Stimulated activated CD8-positive, alpha-beta memory T cell treated with anti-CD3 and anti-CD28 coated beads, Interleukin-7, amount 100 ng/mL, for 1 hour (primary cell): ENCODE data around the gene CADM1.

Experiments used
- DNase-seq, 2 donors: peaks; one replicate each; pipeline ENCODE4 v3.0.0-alpha.2; 2020; ENCODE audit warnings: low read depth in 2 of 2

The CADM1 gene

GRCh38 chr11:115148691-115149090 is 355.5 kb downstream of the CADM1 start:
- DNase-seq: no peak

DNA sequence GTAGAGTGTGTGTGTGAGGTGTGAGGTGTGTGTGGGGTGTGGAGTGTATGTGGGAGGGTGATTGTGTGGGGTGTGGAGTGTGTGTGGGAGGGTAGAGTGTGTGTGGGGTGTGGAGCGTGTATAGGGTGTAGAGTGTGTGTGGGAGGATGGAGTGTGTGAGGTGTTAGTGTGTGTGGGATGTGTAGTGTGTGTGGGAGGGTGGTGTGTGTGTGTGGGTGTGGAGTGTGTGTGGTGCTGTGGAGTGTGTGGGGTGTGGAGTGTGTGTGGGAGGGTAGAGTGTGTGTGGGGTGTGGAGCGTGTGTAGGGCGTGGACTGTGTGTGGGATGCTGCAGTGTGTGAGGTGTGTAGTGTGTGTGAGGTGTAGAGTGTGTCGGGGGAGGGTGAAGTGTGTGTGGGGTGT is 356.1 kb downstream of the CADM1 start:
- no peak for DNase-seq

GRCh38 chr11:115147243-115147807 is 356.9 kb downstream of the CADM1 start:
- DNase-seq: no peak

DNA sequence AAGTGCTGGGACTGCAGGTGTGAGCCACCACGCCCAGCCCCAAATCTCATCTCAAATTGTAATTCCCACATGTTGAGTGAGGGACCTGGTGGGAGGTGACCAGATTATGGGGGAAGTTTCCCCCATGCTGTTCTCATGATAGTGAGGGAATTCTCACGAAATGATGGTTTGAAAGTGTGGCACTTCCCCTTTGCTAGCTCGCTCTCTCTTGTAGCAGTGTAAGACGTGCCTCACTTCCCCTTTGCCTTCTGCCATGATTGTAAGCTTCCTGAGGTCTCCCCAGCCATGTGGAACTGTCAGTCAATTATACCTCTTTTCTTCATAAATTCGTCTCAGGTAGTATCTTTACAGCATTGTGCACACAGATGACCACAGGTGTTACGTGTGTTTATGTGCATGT is 357.8 kb downstream of the CADM1 start:
- DNase-seq: no peak

DNA sequence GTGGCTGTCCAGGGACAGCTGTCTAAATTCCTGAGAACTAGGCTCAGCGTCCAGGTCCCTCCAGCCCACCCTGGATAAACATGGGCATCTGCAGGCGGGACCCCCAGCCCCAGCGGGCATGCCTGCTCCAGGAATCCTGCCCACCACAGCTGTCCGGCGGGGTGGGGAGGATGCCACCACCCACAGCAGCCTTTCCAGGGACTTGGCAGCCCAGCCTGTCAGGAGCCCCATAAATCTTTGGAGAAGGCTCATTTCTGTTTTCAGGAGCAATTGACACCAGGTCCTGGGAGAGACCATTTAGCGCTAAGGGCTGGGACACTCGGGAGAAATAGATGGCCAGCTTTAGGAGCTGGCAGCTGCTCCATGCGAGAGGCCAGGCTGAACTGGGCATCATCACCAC is 358.9 kb downstream of the CADM1 start:
- DNase-seq: no peak

DNA sequence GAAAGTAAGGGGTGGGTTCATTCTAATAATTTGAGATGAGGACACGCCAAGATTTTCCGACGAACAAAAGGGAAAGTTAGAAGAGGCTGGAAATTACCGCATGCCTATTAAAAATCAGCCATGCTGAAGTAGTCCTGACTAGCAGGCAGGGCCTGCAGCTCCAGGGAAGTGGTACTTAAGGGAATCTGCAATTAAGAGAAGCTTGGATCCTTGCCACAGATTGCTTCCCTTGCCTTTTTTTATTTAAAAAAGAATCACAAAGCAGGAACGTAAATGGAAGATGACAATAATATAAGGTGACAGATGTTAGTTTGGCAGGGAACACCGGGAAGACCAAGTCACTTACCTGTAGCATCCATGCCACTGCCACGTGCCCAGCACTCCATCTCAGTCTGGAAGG is 359.3 kb downstream of the CADM1 start:
- no peak for DNase-seq

- no peak for DNase-seq
These were observed 360.2 kb downstream of the CADM1 start for GRCh38 chr11:115144014-115144413.

DNA sequence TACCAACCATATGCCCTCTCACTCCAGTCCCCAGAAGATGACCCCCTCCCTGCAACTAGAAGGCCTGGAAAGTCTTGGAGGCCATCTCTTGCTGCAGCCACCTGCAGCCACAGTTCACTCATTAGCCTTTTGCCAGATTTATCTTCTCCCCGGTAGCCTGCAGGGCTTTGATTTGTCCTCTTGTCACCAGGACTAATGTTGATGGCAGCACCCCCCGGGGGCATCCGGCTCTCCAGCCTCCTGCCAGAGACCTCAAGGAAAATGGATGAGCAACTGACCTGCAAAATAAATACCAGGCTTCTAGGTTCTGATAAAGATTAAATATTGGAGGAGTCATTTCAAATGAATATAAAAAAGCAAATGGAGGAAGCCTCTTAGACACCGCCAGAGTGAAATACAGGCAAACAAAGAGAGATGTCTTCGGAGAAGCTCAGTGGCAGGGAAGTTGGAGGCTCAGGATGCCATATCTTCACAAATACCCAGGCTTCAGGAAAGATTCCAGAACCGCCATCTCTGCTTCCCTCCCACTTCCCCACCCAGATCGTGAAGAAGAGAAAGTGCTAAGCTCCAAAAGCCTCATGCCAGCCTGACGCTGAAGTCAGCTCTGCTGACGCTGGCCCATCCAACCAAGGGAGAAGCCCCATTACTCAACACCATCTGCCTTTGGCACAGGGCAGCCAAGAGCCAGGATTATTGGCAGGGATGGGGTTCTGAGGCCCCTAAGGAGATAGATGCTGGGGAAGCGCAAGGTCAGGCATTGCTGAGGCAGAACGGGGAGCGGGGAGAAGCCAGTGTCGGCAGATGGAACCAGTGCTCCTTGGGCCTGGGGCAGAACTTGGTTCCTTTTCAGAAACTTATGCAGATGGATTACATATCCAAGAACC is 362.7 kb downstream of the CADM1 start:
- DNase-seq: no peak

DNA sequence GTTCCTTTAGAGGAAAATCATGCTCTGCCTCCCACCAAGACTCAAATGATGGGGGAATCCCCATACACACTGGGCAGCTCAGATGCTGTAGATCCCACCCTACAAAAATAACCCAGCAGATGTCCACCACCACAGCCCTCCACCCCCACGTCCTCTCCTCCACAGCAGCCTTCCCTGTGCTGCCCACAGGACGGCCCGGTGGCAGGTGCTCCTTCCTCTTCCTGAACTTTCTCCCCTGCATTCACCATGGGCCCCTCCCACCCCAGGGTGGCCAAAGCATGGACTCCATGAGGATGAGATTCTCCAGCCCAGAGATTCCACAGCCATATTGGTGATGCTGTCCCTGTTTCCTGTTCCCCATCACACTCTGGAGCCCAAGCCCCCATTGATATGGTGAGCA is 368.3 kb downstream of the CADM1 start:
- DNase-seq: no peak

GRCh38 chr11:115134926-115135325 is 369.3 kb downstream of the CADM1 start:
- DNase-seq: no peak

DNA sequence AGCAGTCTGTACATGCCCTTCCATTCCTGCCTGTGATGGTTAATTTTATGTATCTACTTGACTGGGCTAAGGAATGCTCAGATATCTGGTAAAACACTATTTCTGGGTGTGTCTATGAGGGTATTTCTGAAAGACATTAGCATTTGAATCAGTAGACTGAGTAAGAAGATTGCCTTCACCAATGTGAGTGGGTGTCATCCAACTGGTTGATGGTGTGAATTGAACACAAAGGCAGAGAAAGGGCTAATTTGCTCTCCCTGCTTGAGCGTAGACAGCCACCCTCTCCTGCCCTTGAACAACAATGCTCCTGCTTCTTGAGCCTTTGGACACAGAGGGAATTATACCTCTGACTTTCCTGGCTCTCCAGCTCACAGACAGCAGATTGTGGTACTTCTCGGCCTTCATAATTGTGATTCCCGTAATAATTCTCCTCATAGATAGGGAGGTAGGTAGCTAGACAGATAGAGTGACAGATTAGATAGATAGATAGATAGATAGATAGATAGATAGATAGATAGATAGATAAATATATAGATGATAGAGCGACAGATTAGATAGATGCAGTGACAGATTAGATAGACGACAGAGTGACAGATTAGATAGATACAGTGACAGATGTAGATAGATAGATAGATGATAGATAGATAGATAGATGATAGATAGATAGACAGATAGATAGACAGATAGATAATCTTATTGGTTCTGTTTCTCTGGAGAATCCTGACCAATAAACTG is 370.6 kb downstream of the CADM1 start:
- DNase-seq: no peak

DNA sequence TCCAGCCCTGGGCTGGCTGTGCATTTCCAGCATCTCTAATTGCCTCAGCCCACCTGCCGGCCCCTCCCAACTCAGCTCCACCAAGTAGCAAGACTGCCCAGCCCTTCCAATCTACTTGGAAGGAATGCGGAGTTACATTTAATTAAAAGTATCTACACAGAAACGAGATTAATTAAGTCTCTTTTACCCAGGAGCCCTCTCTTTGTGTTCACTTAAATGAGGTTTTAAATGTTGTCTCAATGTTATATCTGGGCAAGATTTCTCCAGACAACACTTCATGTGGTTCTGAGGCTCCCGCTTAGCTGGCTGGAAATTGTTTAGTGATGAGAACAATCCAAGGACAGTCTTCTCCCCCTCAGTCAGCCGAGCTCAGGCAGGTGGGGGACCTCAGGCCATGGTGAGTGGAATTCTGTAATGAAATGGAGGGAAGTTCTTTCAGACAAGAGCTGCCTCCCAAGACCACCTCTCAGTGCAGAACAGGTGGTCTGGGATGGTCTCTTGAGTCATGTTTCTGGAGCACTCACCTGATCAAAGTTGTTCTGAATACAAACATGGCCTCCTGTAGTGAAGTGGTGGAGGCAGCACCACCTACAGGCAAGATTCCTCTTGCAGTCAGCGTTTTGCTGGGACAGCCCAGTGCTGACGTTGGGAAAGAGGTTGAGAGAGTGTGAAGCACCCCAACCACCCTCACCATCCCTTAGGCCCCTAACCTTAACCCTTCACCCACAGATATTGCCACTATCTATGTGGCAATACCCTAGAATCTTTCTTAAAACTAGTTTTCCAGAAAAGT is 371.6 kb downstream of the CADM1 start:
- no peak for DNase-seq

DNA sequence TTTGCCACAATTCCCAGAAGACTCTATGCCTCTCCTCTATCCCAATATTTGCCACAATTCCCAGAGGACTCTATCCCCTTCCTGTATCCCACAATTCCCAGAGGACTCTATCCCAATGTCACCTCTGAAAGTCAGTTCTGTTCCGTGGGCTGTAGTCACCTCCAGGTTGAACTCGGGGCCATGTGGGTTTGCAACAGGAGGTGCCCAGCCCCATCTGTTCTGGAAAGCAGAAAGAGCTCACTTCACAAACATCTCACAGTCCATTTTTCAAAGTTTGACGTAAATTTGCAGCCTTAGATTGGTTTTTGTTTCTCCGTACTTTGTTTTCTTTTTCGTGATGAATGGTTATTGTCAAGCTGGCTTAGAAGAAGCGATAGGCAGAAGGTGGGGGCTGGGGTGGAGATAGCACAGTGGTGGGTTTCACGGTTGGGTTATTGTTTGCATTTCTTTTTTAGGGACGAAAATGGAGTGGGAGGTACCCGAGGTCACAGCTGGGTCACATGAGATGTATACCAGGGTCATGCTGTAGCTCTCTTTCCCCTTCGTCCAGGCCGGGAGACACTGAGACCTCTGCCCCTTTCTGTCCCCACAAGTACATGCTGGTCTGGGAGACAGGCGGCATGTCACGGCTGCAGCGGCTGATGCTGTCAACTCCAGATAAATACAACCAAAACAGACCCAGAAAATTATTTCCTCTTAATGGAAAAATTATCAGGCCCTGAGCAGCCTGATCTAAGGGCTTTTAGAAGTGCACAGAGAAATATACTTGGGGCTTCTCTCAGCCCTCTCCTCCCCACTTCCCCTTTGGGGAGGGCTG is 374.5 kb downstream of the CADM1 start:
- no peak for DNase-seq

- no peak for DNase-seq
These were observed 376.0 kb downstream of the CADM1 start for GRCh38 chr11:115128226-115128625.

DNA sequence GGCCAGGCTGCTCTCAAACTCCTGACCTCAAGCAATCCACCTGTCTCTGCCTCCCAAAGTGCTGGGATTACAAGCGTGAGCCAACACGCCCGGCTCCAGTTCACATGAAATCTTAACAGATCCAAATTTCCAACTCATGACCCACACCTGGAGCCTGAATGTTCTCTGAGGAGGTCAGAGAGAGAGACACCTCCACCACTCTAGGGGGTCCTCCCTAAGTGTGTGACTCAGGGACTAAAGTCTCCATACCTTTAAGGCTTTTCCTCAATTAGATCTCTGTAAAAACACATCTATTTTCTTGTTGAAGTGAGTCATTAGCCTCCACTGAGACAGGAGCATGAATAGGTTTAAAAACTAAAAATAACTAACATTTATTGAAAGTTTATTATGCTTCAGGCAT is 376.4 kb downstream of the CADM1 start:
- DNase-seq: no peak

- no peak for DNase-seq
These were observed 377.6 kb downstream of the CADM1 start for GRCh38 chr11:115126515-115127208.

DNA sequence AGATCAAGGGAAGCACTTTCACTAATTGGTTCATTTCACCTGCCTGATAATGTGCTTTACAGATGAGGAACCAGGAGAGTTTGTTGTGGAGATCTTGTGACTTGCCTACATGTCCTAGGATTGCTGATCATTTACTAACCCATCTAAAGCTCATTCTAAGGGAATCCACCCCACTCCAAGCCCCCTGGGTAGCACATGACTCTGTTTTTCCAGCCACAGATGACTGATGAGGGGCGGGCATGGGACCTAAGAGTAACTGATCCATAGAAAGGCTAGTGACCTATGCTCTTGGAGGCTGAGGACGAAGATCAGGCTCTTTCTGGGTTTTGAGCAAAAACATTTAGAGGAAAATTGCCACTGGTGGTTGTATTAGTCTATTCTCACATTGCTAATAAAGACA is 378.1 kb downstream of the CADM1 start:
- DNase-seq: no peak

DNA sequence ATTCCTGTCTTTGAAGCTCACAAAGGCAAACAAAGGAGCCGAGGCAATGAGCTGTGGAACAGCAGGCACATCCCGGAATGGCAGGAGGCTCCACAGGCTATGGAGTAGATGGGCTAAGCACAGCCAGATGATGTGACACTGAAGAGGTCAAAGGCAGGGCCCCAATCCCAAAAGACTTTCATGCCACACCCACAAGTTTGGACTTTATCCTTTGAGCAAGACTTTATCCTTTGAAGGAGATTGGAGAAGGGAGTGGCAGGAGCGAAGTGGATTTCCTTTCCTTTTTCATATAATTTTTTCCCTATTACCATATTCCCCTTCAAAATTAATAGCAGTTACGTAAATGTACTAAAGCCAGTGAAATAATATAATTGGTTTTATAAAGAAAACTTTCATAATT is 379.4 kb downstream of the CADM1 start:
- no peak for DNase-seq

DNA sequence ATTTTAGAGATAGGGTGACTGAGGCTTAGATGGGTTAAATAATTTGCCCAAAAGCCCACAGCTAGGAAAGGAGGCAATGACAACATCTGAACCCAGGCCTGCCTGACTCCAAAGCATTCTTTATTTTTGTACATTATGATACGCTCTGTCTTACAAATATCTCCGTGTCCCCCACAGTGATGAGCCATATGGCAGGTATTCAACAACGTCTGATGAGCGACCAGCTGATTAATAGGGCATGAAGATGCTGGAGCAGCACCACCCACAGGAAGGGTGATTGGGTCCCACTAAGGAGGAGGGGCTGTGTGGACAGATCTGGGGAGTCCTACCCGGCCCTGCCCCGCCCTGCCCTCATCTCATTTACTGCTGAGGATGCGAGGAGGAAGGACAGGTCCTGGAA is 380.6 kb downstream of the CADM1 start:
- no peak for DNase-seq

- no peak for DNase-seq
These were observed 381.9 kb downstream of the CADM1 start for GRCh38 chr11:115122274-115122673.
